HCT116 (cell line): ENCODE results near the gene PIP5K1A. TPM values are rescaled to one million over a fixed set of nuclear protein-coding genes. Genes with fewer than 3 reads are reported as not detected.

Experiments
- ATAC-seq: fragments of 200-7000 bp; cut with Tn5 transposase; 2 replicates; pipeline ENCODE4 v1.9.1; 2020; ENCODE audit warnings: mild to moderate bottlenecking, moderate library complexity
- BruUV-seq: library from RNA; stranded (reverse); fragments of 400-500 nt; replicated peaks from 2 replicates; lab custom pipeline; 2021; lab: Mats Ljungman, UMichigan
- CTCF ChIA-PET: fragments of 300-600 bp; sonication (Branson Sonifier 250); formaldehyde crosslinking; loops from one replicate; lab custom pipeline; 2021; ENCODE audit warnings: antibody characterized with exemption; lab: Charles Lee
- POLR2A ChIA-PET: fragments of 300-600, 350-600 bp; sonication (Branson Sonifier 250); formaldehyde crosslinking; loops from one replicate; lab custom pipeline; 2021; ENCODE audit warnings: antibody characterized with exemption; lab: Charles Lee
- RAD21 ChIA-PET, 2 experiments: fragments of 300-600 bp; sonication (Branson Sonifier 250); formaldehyde crosslinking; loops; one replicate each; lab custom pipeline; 2023; ENCODE audit warnings: low total read pairs in 2 of 2; ENCODE audit not compliant: uncharacterized antibody in 2 of 2, unreplicated experiment in 2 of 2, low non-redundant PET in 1 of 2; lab: Charles Lee
- DNase-seq: peaks from one replicate; pipeline ENCODE4 v3.0.0-alpha.2; 2010; ENCODE audit warnings: low read depth, low spot score
- H2AFZ ChIP-seq: fragments of 200-600 bp; shearing (Covaris generic), sonication (generic); 2 replicates; pipeline ENCODE4 v1.6.1; 2017; ENCODE audit warnings: low read depth, mixed run types, mixed read lengths, antibody characterized with exemption, low read length; ENCODE audit not compliant: poor library complexity, severe bottlenecking
- H3K27ac ChIP-seq: 2 replicates; pipeline ENCODE4 v1.5.1; 2012; ENCODE audit warnings: low read depth, low read length
- H3K27me3 ChIP-seq: fragments of 200-600 bp; sonication (generic); 2 replicates; pipeline ENCODE4 v1.6.1; 2016; ENCODE audit warnings: mixed run types, low read length, mixed read lengths; ENCODE audit not compliant: insufficient read depth
- H3K36me3 ChIP-seq, 2 experiments: fragments of 200-500 bp in 1 of 2; fragments of 200-600 bp in 1 of 2; sonication (Bioruptor generic) in 1 of 2; sonication (generic) in 1 of 2; 2 replicates each; pipeline versions ENCODE4 v1.5.1 to v1.6.1; 2014 to 2016; ENCODE audit warnings: low read length in 2 of 2, inconsistent platforms in 1 of 2, mixed read lengths in 1 of 2, mixed run types in 1 of 2; ENCODE audit not compliant: insufficient read depth in 2 of 2, control insufficient read depth in 1 of 2
- H3K4me1 ChIP-seq, 2 experiments: fragments of 200-600 bp in 1 of 2; sonication (generic) in 1 of 2; 2 replicates each; pipeline versions ENCODE4 v1.5.1 to v1.6.1; 2012 to 2017; ENCODE audit warnings: low read length in 2 of 2, inconsistent platforms in 1 of 2, mild to moderate bottlenecking in 1 of 2, mixed read lengths in 1 of 2, mixed run types in 1 of 2, moderate library complexity in 1 of 2; ENCODE audit not compliant: insufficient read depth in 2 of 2, control insufficient read depth in 1 of 2
- H3K4me2 ChIP-seq: fragments of 200-600 bp; sonication (generic); 2 replicates; pipeline ENCODE4 v1.6.1; 2017; ENCODE audit warnings: mixed run types, low read length, mixed read lengths
- H3K4me3 ChIP-seq, 2 experiments: fragments of 200-600 bp in 1 of 2; sonication (generic) in 1 of 2; replicated peaks in 1 of 2; 2 replicates each; pipeline ENCODE4 v1.5.1; 2011 to 2016; ENCODE audit warnings: low read length in 2 of 2, control low read depth in 1 of 2, low read depth in 1 of 2, mild to moderate bottlenecking in 1 of 2, mixed read lengths in 1 of 2, mixed run types in 1 of 2
- H3K79me2 ChIP-seq: fragments of 200-600 bp; sonication (generic); 2 replicates; pipeline ENCODE4 v1.6.1; 2017; ENCODE audit warnings: mild to moderate bottlenecking, mixed run types, low read length, moderate library complexity, mixed read lengths; ENCODE audit not compliant: insufficient read depth
- H3K9ac ChIP-seq: fragments of 200-600 bp; sonication (generic); 2 replicates; pipeline ENCODE4 v1.6.1; 2016; ENCODE audit warnings: low read length, mixed read lengths
- H3K9me2 ChIP-seq: fragments of 200-600 bp; sonication (generic), shearing (Covaris generic); 2 replicates; pipeline ENCODE4 v1.6.1; 2017; ENCODE audit warnings: mixed run types, mild to moderate bottlenecking, moderate library complexity; ENCODE audit not compliant: insufficient read depth
- H3K9me3 ChIP-seq, 2 experiments: fragments of 200-500 bp in 1 of 2; fragments of 200-600 bp in 1 of 2; sonication (Bioruptor generic) in 1 of 2; sonication (generic) in 1 of 2; 2 replicates each; pipeline ENCODE4 v1.6.1; 2014 to 2017; ENCODE audit warnings: low read length in 2 of 2, mixed read lengths in 2 of 2, inconsistent platforms in 1 of 2, low read depth in 1 of 2, mild to moderate bottlenecking in 1 of 2, mixed run types in 1 of 2, moderate library complexity in 1 of 2; ENCODE audit not compliant: control insufficient read depth in 1 of 2, insufficient read depth in 1 of 2
- H4K20me1 ChIP-seq: fragments of 200-600 bp; sonication (generic), shearing (Covaris generic); 2 replicates; pipeline ENCODE4 v1.6.1; 2017; ENCODE audit warnings: mixed run types, mild to moderate bottlenecking, moderate library complexity; ENCODE audit not compliant: insufficient read depth
- CBX3 ChIP-seq: IDR thresholded peaks from 2 replicates; pipeline ENCODE4 v1.6.1; 2012; ENCODE audit warnings: low read depth
- CEBPB ChIP-seq: IDR thresholded peaks from 2 replicates; pipeline ENCODE4 v1.6.1; 2012; ENCODE audit warnings: low read depth
- CTCF ChIP-seq, 3 experiments: fragments of 200-600 bp in 1 of 3; sonication (generic) in 1 of 3; IDR thresholded peaks in 2 of 3; conservative IDR thresholded peaks in 1 of 3; 2 replicates each; pipeline ENCODE4 v1.5.1; 2012 to 2017; ENCODE audit warnings: low read depth in 2 of 3, low read length in 2 of 3, antibody characterized with exemption in 1 of 3, borderline replicate concordance in 1 of 3, control low read depth in 1 of 3, mild to moderate bottlenecking in 1 of 3, mixed read lengths in 1 of 3, mixed run types in 1 of 3, moderate library complexity in 1 of 3; ENCODE audit not compliant: insufficient read depth in 1 of 3
- EGR1 ChIP-seq: IDR thresholded peaks from 2 replicates; pipeline ENCODE4 v1.6.1; 2012; ENCODE audit warnings: low read depth
- ELF1 ChIP-seq: IDR thresholded peaks from 2 replicates; pipeline ENCODE4 v1.6.1; 2012; ENCODE audit warnings: low read depth, borderline replicate concordance
- FOSL1 ChIP-seq: IDR thresholded peaks from 2 replicates; pipeline ENCODE4 v1.6.1; 2012; ENCODE audit warnings: low read depth
- MAX ChIP-seq: IDR thresholded peaks from 2 replicates; pipeline ENCODE4 v1.6.1; 2012
- POLR2AphosphoS5 ChIP-seq: IDR thresholded peaks from 2 replicates; pipeline ENCODE4 v1.6.1; 2011; ENCODE audit warnings: mild to moderate bottlenecking, low read depth, low read length, moderate library complexity
- RAD21 ChIP-seq: IDR thresholded peaks from 2 replicates; pipeline ENCODE4 v1.6.1; 2012; ENCODE audit warnings: low read depth, mild to moderate bottlenecking
- SIN3A ChIP-seq: IDR thresholded peaks from 2 replicates; pipeline ENCODE4 v1.6.1; 2012; ENCODE audit warnings: low read depth
- TCF7L2 ChIP-seq: IDR thresholded peaks from 2 replicates; pipeline ENCODE4 v1.7.0; 2011; ENCODE audit warnings: borderline replicate concordance, inconsistent platforms; ENCODE audit not compliant: insufficient read depth, insufficient read length; ENCODE audit errors: extremely low read depth
- ZBTB33 ChIP-seq: IDR thresholded peaks from 2 replicates; pipeline ENCODE4 v1.6.1; 2011; ENCODE audit warnings: mild to moderate bottlenecking, low read length, moderate library complexity; ENCODE audit not compliant: insufficient replicate concordance; ENCODE audit errors: extremely low read depth
- ZFX ChIP-seq: fragments of 450-650 bp; IDR thresholded peaks from 2 replicates; pipeline ENCODE4 v1.6.1; 2017
- intact Hi-C: fragments of 100-400 bp; cut with micrococcal nuclease; formaldehyde crosslinking; loops from 2 replicates; pipeline ENCODE4 v1.10.0; 2022
- total RNA-seq: library from RNA; stranded (reverse); gene quantifications from one replicate; pipeline ENCODE4 v1.2.1, GENCODE V29; 2021; ENCODE audit not compliant: unreplicated experiment
- TF ChIP-seq, protein P1 (sequence below): IDR thresholded peaks from 2 replicates; pipeline ENCODE4 v1.6.1; 2012

Gene PIP5K1A
- total RNA-seq, 1 experiment from 2014 or later, result 75.4 TPM

GRCh38 chr1:151277249-151277648 lies 78.9 kb downstream of the PIP5K1A start:
- Histone ChIP-seq H3K4me2 (no peak overlapping the region), H4K20me1 (no peaks in the 10 kb centered on the region), H2AFZ (no peak overlapping the region), H3K36me3 (no peaks in the 10 kb centered on the region), H3K9me3 (no peaks in the 10 kb centered on the region), H3K27ac (no peak overlapping the region), H3K9ac (no peak overlapping the region), H3K9me2 (no peaks in the 10 kb centered on the region), H3K4me1 (peaks cover 5 to 19% of the 10 kb centered on the region in 2 experiments; a peak in 3 of 4 replicates), H3K79me2 (no peaks in the 10 kb centered on the region), H3K27me3 (no peaks in the 10 kb centered on the region), H3K4me3 (no peak overlapping the region)
- RAD21 ChIA-PET, result no interaction called here
- CTCF ChIA-PET, result no interaction called here
- TF ChIP-seq, protein P1, sequence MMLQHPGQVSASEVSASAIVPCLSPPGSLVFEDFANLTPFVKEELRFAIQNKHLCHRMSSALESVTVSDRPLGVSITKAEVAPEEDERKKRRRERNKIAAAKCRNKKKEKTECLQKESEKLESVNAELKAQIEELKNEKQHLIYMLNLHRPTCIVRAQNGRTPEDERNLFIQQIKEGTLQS, result no peak
- TF ChIP-seq CTCF (IDR thresholded peaks at IDR 0.05 in 2 of 3, conservative IDR thresholded peaks at IDR 0.05 in 1 of 3; ENCODE audit: borderline replicate concordance in 1 of 3, insufficient read depth in 1 of 3, low read depth in 2 of 3, low read length in 2 of 3) (no peak), MAX (no peak), RAD21 (no peak), FOSL1 (no peak), CEBPB (no peak), ZFX (no peak), POLR2AphosphoS5 (no peak), EGR1 (no peak), TCF7L2 (no peak), SIN3A (no peak), CBX3 (no peak), ZBTB33 (no peak), ELF1 (no peak)
- no peak for DNase-seq
- no TSS peak for BruUV-seq
- intact Hi-C loops, result no loop called here
- POLR2A ChIA-PET, result no interaction called here
- ATAC-seq, result no peak
